Measurements from ENCODE around the gene TNFRSF25.
"Not testable (repeated sequence)": the region's sequence is repeated elsewhere in the genome, so short reads cannot be mapped to it uniquely, and the experiment has no call there.

Gene TNFRSF25

GRCh38 chr1:6450005-6450450, 15.9 kb downstream of the TNFRSF25 start:
- H3K4me3 ChIP-seq (ENCODE audit: control insufficient read depth, low read depth, low read length): no peak overlapping the region
- no peak for DNase-seq (ENCODE audit: low read depth)
- no peak for TF ChIP-seq CTCF (IDR thresholded peaks at IDR 0.05; ENCODE audit: control insufficient read depth, insufficient read depth, low read depth, low read length, missing control alignments)

DNA sequence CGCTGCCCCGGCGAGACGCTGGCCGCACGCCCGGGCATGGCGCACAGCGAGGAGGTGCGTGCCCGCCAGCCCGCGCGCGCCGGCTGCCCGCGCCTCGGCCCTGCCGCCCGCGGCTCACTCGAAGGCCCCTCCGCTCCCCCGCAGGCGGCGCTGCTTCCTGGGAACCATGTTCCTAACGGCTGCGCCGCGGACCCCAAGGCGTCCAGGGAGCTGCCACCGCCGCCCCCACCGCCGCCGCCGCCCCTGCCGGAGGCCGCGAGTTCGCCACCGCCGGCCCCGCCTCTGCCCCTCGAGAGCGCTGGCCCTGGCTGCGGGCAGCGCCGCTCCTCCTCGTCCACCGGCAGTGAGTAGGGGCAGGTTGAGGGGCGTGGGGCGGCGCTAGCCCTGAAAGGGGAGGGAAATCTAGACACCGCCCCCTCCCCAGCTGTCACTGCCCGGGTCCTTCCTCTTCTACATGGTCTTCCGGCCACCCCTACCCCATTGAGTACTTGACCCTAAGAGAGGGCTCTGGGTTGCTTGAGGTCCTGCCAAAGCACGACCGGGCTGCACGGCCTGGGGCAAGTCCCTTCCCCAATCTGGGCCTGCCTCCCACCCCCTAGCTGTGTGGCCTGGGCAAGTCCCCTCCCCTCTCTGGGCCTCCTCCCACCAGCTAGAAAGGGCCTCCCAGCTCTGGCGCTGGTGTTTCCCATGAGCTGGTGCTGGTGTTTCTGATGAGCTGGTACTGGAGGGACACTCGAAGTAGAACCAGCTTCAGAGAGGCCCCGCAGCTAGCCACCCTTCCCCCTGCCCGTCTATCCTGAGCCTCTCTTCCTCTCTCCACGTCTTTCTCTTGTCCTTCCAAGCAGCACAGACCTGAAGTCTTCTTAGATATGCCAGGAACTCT, 17.0 kb downstream of the TNFRSF25 start:
- TF ChIP-seq CTCF (IDR thresholded peaks at IDR 0.05; ENCODE audit: control insufficient read depth, insufficient read depth, low read depth, low read length, missing control alignments): no peak
- no peak for DNase-seq (ENCODE audit: low read depth)
- no peak overlapping the region for H3K4me3 ChIP-seq (ENCODE audit: control insufficient read depth, low read depth, low read length)

GRCh38 chr1:6447818-6448748, 17.9 kb downstream of the TNFRSF25 start:
- TF ChIP-seq CTCF (IDR thresholded peaks at IDR 0.05; ENCODE audit: control insufficient read depth, insufficient read depth, low read depth, low read length, missing control alignments): no peak
- DNase-seq (ENCODE audit: low read depth): no peak
- no peak overlapping the region for H3K4me3 ChIP-seq (ENCODE audit: control insufficient read depth, low read depth, low read length)

DNA sequence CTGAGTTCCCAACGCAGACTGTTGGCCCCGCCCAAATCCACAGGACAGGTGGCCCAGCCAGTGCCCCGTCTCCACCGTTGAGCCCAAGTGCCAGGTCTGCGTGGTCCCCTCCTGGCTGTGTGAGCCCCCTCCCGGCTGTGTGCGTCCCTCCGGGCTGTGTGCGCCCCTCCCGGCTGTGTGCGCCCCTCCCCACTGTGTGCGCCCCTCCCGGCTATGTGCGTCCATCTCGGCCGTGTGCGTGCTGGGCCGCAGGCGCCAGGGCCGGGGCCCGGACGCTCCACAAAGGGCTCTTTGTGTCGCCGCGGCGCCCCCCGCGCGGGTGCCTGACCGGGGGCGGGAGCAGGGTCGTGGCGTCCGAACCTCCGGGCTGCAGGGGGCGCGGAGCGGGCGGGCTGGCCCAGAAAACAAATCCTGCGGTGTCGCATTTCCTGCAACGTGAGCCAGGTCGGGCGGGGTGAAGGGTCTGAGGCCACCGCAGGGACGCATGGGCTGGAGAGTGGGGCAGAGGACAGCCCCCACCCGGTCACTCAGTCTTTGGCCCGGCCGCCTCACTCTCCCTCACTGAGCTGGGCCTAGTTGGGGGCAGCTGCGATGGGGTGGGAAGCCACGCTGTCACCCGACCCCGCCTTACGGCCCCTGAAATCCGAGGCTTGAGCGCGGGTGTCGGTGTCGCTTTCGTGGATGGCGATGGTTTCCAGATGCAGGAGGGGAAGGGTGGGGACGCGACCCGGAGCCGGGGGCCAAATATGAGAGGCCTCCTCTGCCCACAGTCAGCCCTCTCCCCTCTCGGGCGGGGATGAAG, 18.8 kb downstream of the TNFRSF25 start:
- no peak for TF ChIP-seq CTCF (IDR thresholded peaks at IDR 0.05; ENCODE audit: control insufficient read depth, insufficient read depth, low read depth, low read length, missing control alignments)
- no peak overlapping the region for H3K4me3 ChIP-seq (ENCODE audit: control insufficient read depth, low read depth, low read length)
- DNase-seq (ENCODE audit: low read depth): no peak

DNA sequence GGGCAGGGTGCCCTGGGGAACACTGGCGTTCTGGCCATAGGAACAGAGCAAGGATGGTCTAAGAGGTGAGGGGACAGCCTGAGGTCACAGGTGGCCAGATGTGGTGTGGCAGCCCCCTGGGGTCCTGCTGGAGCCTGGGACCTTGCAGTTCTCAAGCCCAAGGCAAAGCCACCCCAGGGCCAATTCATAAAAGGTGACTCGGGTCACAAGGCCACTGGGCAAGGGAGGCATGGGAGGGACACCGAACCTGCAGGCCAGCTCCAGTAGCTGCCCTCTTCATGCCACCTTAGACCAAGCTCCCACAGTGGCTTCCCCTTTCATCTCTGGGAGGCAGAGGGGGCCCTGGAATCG, 19.3 kb downstream of the TNFRSF25 start:
- no peak overlapping the region for H3K4me3 ChIP-seq (ENCODE audit: control insufficient read depth, low read depth, low read length)
- TF ChIP-seq CTCF (IDR thresholded peaks at IDR 0.05; ENCODE audit: control insufficient read depth, insufficient read depth, low read depth, low read length, missing control alignments): no peak
- DNase-seq (ENCODE audit: low read depth): no peak

DNA sequence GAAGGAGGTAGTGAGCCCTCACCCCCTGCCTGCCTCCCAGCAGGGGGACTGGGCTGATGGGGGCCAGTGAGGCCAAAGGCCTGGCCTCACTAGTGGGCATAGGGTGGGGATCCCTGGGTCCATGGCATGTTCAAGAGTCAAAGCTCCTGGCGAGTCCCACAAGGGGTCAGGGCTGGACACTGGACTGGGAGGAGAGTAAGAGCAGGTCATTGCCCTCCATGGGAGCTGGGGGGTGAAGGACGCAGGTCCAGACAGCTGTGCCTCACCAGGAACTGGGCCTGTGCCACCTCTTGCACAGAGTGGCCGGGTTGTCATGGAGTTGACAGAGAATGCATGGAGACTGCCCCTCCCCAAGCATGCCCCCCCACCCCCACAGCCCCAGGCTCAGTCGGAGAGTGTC, 20.0 kb downstream of the TNFRSF25 start:
- DNase-seq (ENCODE audit: low read depth); H3K4me3 ChIP-seq (ENCODE audit: control insufficient read depth, low read depth, low read length): not testable (repeated sequence)

Data from AG09309 (cell line).